ENCODE results near the gene PPIP5K2.

Gene PPIP5K2

GRCh38 chr5:103117471-103117991 is 2.6 kb upstream of the PPIP5K2 start:
- Histone ChIP-seq H3K4me1 (ENCODE audit: low read length) (peaks cover 13% of the 10 kb centered on the region), H3K9ac (ENCODE audit: low read length) (peak overlapping the region; percentile 94; the same call in 1 of the 2 replicates), H2AFZ (ENCODE audit: low read length) (no peak overlapping the region), H3K9me3 (replicated peaks; ENCODE audit: insufficient read depth, low read length) (no peaks in the 10 kb centered on the region), H3K27me3 (replicated peaks; ENCODE audit: insufficient read depth, low read length) (no peaks in the 10 kb centered on the region), H3K9me2 (replicated peaks; ENCODE audit: insufficient read depth, low read length) (no peaks in the 10 kb centered on the region), H3K36me3 (replicated peaks; ENCODE audit: insufficient read depth, low read length) (no peaks in the 10 kb centered on the region), H3F3A (ENCODE audit: insufficient read depth, low read length) (peaks cover 14% of the 10 kb centered on the region), H4K20me1 (ENCODE audit: insufficient read depth, low read length) (no peaks in the 10 kb centered on the region), H3K27ac (ENCODE audit: low read length) (peak overlapping the region; percentile 12; the same call in 1 of the 2 replicates), H3K4me3 (ENCODE audit: low read length) (no peak overlapping the region; the same call in 1 of the 2 replicates), H3K79me2 (ENCODE audit: low read length) (peaks cover 46% of the 10 kb centered on the region), H3K4me2 (ENCODE audit: low read depth, low read length) (peak overlapping the region; percentile 75; the same call in 1 of the 2 replicates)
- peak; percentile 36 for DNase-seq
- no peak for TF ChIP-seq EZH2 (optimal IDR thresholded peaks at IDR 0.05; ENCODE audit: low read depth, low read length)
- TF ChIP-seq EZH2phosphoT487 (IDR thresholded peaks at IDR 0.05; ENCODE audit: low read length) = no peak

- Histone ChIP-seq H2AFZ (ENCODE audit: low read length) (peak overlapping the region; percentile 91), H3K27me3 (replicated peaks; ENCODE audit: insufficient read depth, low read length) (no peaks in the 10 kb centered on the region), H3F3A (ENCODE audit: insufficient read depth, low read length) (peaks cover 14% of the 10 kb centered on the region), H3K79me2 (ENCODE audit: low read length) (peaks cover 60% of the 10 kb centered on the region), H3K4me2 (ENCODE audit: low read depth, low read length) (peak overlapping the region; percentile 75), H3K4me1 (ENCODE audit: low read length) (peaks cover 14% of the 10 kb centered on the region), H3K9ac (ENCODE audit: low read length) (peak overlapping the region; percentile 94), H3K9me2 (replicated peaks; ENCODE audit: insufficient read depth, low read length) (no peaks in the 10 kb centered on the region), H3K36me3 (replicated peaks; ENCODE audit: insufficient read depth, low read length) (no peaks in the 10 kb centered on the region), H3K27ac (ENCODE audit: low read length) (peak overlapping the region; percentile 98), H3K4me3 (ENCODE audit: low read length) (peak overlapping the region; percentile 73), H3K9me3 (replicated peaks; ENCODE audit: insufficient read depth, low read length) (no peaks in the 10 kb centered on the region), H4K20me1 (ENCODE audit: insufficient read depth, low read length) (no peaks in the 10 kb centered on the region)
- no peak for TF ChIP-seq EZH2phosphoT487 (IDR thresholded peaks at IDR 0.05; ENCODE audit: low read length)
- no peak for TF ChIP-seq EZH2 (optimal IDR thresholded peaks at IDR 0.05; ENCODE audit: low read depth, low read length)
- no peak for TF ChIP-seq CTCF (IDR thresholded peaks at IDR 0.05; ENCODE audit: low read length)
- peak; percentile 37 for DNase-seq
Observed at GRCh38 chr5:103119070-103119764, 884 bp upstream of the PPIP5K2 start.

- no peak for DNase-seq
- H3K4me1 ChIP-seq (ENCODE audit: low read length) = peaks cover 14% of the 10 kb centered on the region
- peak overlapping the region; percentile 83 for H3K4me2 ChIP-seq (ENCODE audit: low read depth, low read length)
- H3K27me3 ChIP-seq (replicated peaks; ENCODE audit: insufficient read depth, low read length) = no peaks in the 10 kb centered on the region
- no peaks in the 10 kb centered on the region for H3K36me3 ChIP-seq (replicated peaks; ENCODE audit: insufficient read depth, low read length)
- H3K9me2 ChIP-seq (replicated peaks; ENCODE audit: insufficient read depth, low read length) = no peaks in the 10 kb centered on the region
- H3K79me2 ChIP-seq (ENCODE audit: low read length) = peaks cover 71% of the 10 kb centered on the region
- peaks cover 14% of the 10 kb centered on the region for H3F3A ChIP-seq (ENCODE audit: insufficient read depth, low read length)
- peak overlapping the region; percentile 73 for H3K4me3 ChIP-seq (ENCODE audit: low read length)
- H3K9ac ChIP-seq (ENCODE audit: low read length) = peak overlapping the region; percentile 94
- H3K27ac ChIP-seq (ENCODE audit: low read length) = peak overlapping the region; percentile 98; the same call in 1 of the 2 replicates
- TF ChIP-seq EZH2 (optimal IDR thresholded peaks at IDR 0.05; ENCODE audit: low read depth, low read length) (no peak), CTCF (IDR thresholded peaks at IDR 0.05; ENCODE audit: low read length) (no peak), EZH2phosphoT487 (IDR thresholded peaks at IDR 0.05; ENCODE audit: low read length) (no peak)
- no peaks in the 10 kb centered on the region for H4K20me1 ChIP-seq (ENCODE audit: insufficient read depth, low read length)
- peak overlapping the region; percentile 72 for H2AFZ ChIP-seq (ENCODE audit: low read length)
- H3K9me3 ChIP-seq (replicated peaks; ENCODE audit: insufficient read depth, low read length) = no peaks in the 10 kb centered on the region
Observed at GRCh38 chr5:103120607-103121200, 603 bp downstream of the PPIP5K2 start.
